GM19025 (cell line): Measurements from ENCODE around the gene SMYD4.
"Not testable (repeated sequence)": the region's sequence is repeated elsewhere in the genome, so short reads cannot be mapped to it uniquely, and the experiment has no call there.

Source experiments
- ATAC-seq: cut with Tn5 transposase; IDR thresholded peaks from one replicate; pipeline ENCODE4 v1.9.1; 2021; ENCODE audit warnings: mild to moderate bottlenecking, low read depth, moderate library complexity; ENCODE audit not compliant: unreplicated experiment

The SMYD4 gene

GRCh38 chr17:1830288-1830687 is 586 bp upstream of the SMYD4 start:
- ATAC-seq, result no peak

- no peak for ATAC-seq
These were observed 498 bp downstream of the SMYD4 start for GRCh38 chr17:1829216-1829591.

GRCh38 chr17:1820528-1821252 is 9.0 kb downstream of the SMYD4 start:
- ATAC-seq, result no peak

- no peak for ATAC-seq
These were observed 16.6 kb downstream of the SMYD4 start for GRCh38 chr17:1813088-1813487.

GRCh38 chr17:1810450-1811103 is 19.1 kb downstream of the SMYD4 start:
- ATAC-seq, result no peak

- not testable (repeated sequence) for ATAC-seq
These were observed 19.9 kb downstream of the SMYD4 start for GRCh38 chr17:1809815-1810214.

- ATAC-seq, result no peak
These were observed 21.1 kb downstream of the SMYD4 start for GRCh38 chr17:1808644-1809043.

GRCh38 chr17:1807890-1808289 is 21.8 kb downstream of the SMYD4 start:
- ATAC-seq, result no peak

GRCh38 chr17:1803280-1803679 is 26.4 kb downstream of the SMYD4 start:
- no peak for ATAC-seq

GRCh38 chr17:1802429-1802828 is 27.3 kb downstream of the SMYD4 start:
- ATAC-seq, result no peak

GRCh38 chr17:1800712-1801111 is 29.0 kb downstream of the SMYD4 start:
- no peak for ATAC-seq

GRCh38 chr17:1800240-1800639 is 29.5 kb downstream of the SMYD4 start:
- no peak for ATAC-seq

- ATAC-seq, result not testable (repeated sequence)
These were observed 31.9 kb downstream of the SMYD4 start for GRCh38 chr17:1797846-1798245.

- no peak for ATAC-seq
These were observed 32.4 kb downstream of the SMYD4 start for GRCh38 chr17:1797323-1797722.

- no peak for ATAC-seq
These were observed 32.9 kb downstream of the SMYD4 start for GRCh38 chr17:1796800-1797199.

GRCh38 chr17:1793447-1793806 is 36.3 kb downstream of the SMYD4 start:
- no peak for ATAC-seq

GRCh38 chr17:1792495-1793446 is 36.9 kb downstream of the SMYD4 start:
- no peak for ATAC-seq

- ATAC-seq, result no peak
These were observed 39.8 kb downstream of the SMYD4 start for GRCh38 chr17:1789936-1790335.

- ATAC-seq, result no peak
These were observed 42.3 kb downstream of the SMYD4 start for GRCh38 chr17:1787301-1787902.

- no peak for ATAC-seq
These were observed 43.0 kb downstream of the SMYD4 start for GRCh38 chr17:1786708-1787107.

- ATAC-seq, result no peak
These were observed 43.8 kb downstream of the SMYD4 start for GRCh38 chr17:1785930-1786329.
